ENCODE results near the gene CACTIN. TPM values are rescaled to one million over a fixed set of nuclear protein-coding genes. Genes with fewer than 3 reads are reported as not detected.

Gene CACTIN
- total RNA-seq, 4 donors from 2014 or later: 6.8 to 28.4 (median 20.7) TPM

GRCh38 chr19:3620145-3620816 is 6.3 kb downstream of the CACTIN start:
- TF ChIP-seq CTCF (IDR thresholded peaks at IDR 0.05) (no peak), POLR2A (IDR thresholded peaks at IDR 0.05) (no peak)
- no peaks in the 10 kb centered on the region for H3K9me3 ChIP-seq
- intact Hi-C loops (cut with DNase I; ENCODE audit: low total_unique reads): no loop called here
- no peaks in the 10 kb centered on the region for H3K27me3 ChIP-seq
- no peak overlapping the region for H3K27ac ChIP-seq
- no peak overlapping the region for H3K4me3 ChIP-seq
- DNase-seq: no peak
- peaks cover 1 to 9% of the 10 kb centered on the region in 2 donors for H3K4me1 ChIP-seq
- H3K36me3 ChIP-seq: no peaks in the 10 kb centered on the region

- Histone ChIP-seq H3K4me3 (no peak overlapping the region), H3K4me1 (peaks cover 0 to 3% of the 10 kb centered on the region in 2 donors), H3K27ac (no peak overlapping the region), H3K27me3 (no peaks in the 10 kb centered on the region), H3K36me3 (no peaks in the 10 kb centered on the region), H3K9me3 (no peaks in the 10 kb centered on the region)
- DNase-seq: no peak
- intact Hi-C loops (cut with DNase I; ENCODE audit: low total_unique reads): loop anchor here (10.0 kb wide), 1 partner anchor 65 kb away; the partner anchor contains the start of gene MFSD12
- TF ChIP-seq POLR2A (IDR thresholded peaks at IDR 0.05): no peak
- TF ChIP-seq CTCF (IDR thresholded peaks at IDR 0.05): no peak
Measured at GRCh38 chr19:3619631-3620012, 7.0 kb downstream of the CACTIN start.

GRCh38 chr19:3618811-3619630 is 7.6 kb downstream of the CACTIN start:
- peak in 1 of 2 donors; percentile 40 for DNase-seq
- no peaks in the 10 kb centered on the region for H3K27me3 ChIP-seq
- no peak for TF ChIP-seq POLR2A (IDR thresholded peaks at IDR 0.05)
- TF ChIP-seq CTCF (IDR thresholded peaks at IDR 0.05): peak in 1 of 4 experiments; percentile 2
- no peaks in the 10 kb centered on the region for H3K9me3 ChIP-seq
- no peak overlapping the region for H3K27ac ChIP-seq
- intact Hi-C loops (cut with DNase I; ENCODE audit: low total_unique reads): loop anchor here (10.0 kb wide), 1 partner anchor 64 kb away; the partner anchor contains the start of gene MFSD12
- no peak overlapping the region for H3K4me3 ChIP-seq
- H3K36me3 ChIP-seq: no peaks in the 10 kb centered on the region
- no peaks in the 10 kb centered on the region for H3K4me1 ChIP-seq

DNA sequence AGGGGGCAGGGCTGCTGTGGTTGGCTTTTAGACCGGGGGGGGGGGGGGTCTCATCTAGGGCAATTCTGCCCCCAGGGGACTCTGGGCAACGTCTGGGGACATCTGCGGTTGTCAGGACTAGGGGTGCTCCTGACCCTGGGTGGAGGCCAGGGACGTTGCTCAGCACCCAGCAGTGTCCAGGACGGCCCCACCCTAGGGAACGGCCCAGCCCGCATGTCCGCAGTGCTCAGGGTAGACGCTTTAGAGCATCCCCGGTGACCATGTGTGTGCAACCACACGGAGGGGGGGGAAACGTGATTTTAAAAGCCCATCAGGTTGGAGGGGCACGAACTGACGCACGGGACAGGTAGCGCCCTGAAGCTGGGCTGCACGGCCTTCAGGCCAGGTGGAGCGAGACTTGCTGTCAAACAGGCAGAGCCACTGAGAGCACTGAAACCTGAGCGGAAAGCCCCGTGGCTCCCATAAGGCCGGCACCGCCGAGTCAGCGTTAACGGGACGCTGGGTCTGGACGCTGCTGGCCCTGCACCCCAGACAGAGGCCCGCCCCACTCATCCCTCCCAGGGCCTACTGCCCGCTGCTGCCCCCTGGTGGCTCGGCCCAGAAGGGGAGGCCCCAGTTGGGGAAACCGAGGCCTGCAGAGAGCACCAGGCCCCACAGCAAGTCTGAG is 8.3 kb downstream of the CACTIN start:
- H3K36me3 ChIP-seq: no peaks in the 10 kb centered on the region
- no peaks in the 10 kb centered on the region for H3K4me1 ChIP-seq
- peak in 1 of 2 donors; percentile 15 for TF ChIP-seq POLR2A (IDR thresholded peaks at IDR 0.05)
- TF ChIP-seq CTCF (IDR thresholded peaks at IDR 0.05): peak; percentile 90 to 96 (median 96)
- H3K4me3 ChIP-seq: no peak overlapping the region
- H3K9me3 ChIP-seq: no peaks in the 10 kb centered on the region
- peak overlapping the region in 1 of 2 donors; percentile 20 for H3K27ac ChIP-seq
- peak; percentile 64 to 78 for DNase-seq
- H3K27me3 ChIP-seq: no peaks in the 10 kb centered on the region
- intact Hi-C loops (cut with DNase I; ENCODE audit: low total_unique reads): loop anchor here (10.0 kb wide), 1 partner anchor 63 kb away; the partner anchor contains the start of gene MFSD12

Measured in uterus (tissue), 4 donors.